Fibroblast of peridontal ligament (primary cell): ENCODE results near the gene MGST3.
"Not testable (repeated sequence)": the region's sequence is repeated elsewhere in the genome, so short reads cannot be mapped to it uniquely, and the experiment has no call there.

Experiments
- DNase-seq: peaks from one replicate; pipeline ENCODE4 v3.0.0-alpha.2; 2010; ENCODE audit errors: extremely low read depth

MGST3 gene

GRCh38 chr1:165629151-165629550 lies 1.9 kb upstream of the MGST3 start:
- no peak for DNase-seq

- DNase-seq, result no peak
Observed at GRCh38 chr1:165629848-165630628, 996 bp upstream of the MGST3 start.

DNA sequence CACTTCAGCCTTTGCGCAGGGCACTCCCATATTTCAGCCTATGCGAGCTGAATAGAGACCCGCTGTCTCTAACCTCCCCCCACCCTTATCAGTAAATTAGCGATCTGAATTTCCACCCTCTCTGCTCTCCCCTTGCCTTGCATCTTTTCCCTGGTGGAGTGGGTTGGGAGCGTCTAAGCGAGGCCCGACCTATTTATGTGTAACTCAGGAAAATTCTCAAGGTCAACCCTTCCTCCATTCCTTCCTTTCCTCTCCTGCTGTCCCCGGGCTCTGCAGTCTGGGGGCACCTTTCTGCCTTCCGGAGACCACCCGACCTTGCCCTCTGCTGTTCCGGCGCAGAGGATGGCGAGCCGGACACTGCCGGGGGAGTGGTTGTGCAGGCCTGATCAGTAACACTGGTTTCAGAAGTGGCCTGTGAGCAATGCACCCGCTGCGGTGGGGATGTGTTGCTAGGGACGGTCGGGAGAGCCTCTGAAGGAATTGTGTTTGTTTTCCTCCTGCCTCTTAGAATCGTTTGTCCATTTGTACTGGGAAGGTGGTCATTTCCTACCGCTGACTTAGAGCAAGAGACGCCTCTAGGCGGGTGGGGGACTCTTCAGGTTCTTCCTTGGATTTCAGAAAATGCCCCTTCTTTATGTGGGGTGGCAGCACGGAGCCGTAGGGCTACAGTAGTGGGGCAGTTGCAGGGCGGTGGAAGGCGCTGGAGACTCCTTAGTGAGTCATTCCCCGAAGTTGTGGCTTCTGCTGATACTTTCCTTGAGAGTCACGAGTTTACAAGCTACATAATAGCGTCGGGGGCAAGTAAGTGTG lies 513 bp downstream of the MGST3 start:
- DNase-seq, result peak; percentile 86

- no peak for DNase-seq
Observed at GRCh38 chr1:165632152-165632469, 1.1 kb downstream of the MGST3 start.

DNA sequence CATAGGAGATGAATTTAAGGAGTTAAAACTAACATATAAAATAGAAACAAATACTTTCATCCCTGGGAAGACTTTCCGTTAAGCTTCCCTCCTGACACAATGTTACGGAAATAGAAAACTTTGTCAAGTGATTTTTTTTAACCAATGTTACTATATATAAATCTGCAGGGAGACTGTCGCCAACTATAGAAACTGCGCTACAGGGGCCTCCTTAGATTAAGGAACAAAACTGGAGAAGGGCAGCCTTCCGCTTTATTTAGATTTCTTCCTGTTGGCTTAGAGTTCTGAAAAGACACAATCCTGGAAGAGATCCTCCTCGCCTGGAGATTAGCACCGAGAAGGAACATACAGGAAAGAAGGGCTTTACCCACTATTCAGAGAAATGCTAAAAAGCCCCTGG lies 1.5 kb downstream of the MGST3 start:
- DNase-seq, result peak; percentile 17

DNA sequence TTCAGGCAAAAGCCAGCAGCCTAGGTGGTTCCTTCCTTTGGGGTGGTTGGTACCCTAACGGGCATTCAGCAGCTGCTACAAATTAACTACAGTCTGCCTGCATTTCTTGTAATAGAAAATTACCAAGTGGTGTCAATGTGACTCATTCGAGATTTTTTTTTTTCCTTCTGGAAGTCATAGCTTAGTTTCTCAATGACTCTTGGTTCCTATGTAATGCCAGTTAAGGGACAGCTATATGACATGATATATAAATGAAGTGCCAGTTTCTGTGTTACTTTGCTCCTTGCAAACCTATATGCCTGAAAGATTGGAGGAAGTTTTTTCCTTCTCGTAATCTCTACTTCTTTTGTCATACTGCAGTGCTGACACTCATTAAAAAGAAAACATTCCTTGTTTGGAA lies 2.6 kb downstream of the MGST3 start:
- peak; percentile 60 for DNase-seq

- DNase-seq, result no peak
Observed at GRCh38 chr1:165634154-165634921, 3.3 kb downstream of the MGST3 start.

DNA sequence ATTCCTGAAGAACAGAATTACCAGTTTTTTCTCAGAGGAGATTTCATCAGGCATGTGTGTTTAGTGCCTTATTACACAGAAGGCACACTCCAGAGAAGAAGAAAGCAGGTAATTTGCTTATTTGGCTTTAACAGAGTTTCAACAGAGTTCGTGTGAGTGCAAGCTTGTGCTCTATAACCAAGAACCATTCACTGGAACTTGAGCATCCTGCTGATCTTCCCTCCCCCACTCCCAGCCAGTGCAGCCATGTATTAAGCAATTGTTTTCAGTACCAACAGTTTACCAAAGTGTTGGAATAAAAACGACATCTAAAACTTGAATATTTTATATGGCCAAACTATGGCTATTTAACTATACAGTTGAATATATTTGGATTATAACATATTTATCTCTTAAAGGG lies 4.3 kb downstream of the MGST3 start:
- peak; percentile 16 for DNase-seq

DNA sequence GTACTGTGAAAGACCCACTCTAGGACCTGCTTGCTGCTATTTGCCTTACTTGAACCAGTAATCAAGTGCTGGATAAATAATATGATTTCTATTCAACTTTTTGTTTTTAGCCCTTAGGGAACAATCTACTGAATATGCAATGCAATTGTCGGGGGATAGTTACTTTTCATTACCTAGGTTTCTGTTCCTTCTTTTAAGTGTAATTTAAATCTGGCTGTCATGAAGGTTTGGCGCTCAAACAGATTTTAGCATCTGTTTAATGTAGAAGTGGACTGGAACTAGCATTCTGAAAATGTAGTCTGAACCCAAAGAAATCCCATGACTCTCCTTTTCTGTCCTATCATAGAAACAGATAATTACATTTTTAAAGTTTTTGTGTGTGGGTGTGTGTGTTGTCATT lies 4.8 kb downstream of the MGST3 start:
- DNase-seq, result no peak

- peak; percentile 68 for DNase-seq
Observed at GRCh38 chr1:165637427-165637826, 6.4 kb downstream of the MGST3 start.

GRCh38 chr1:165638211-165638610 lies 7.2 kb downstream of the MGST3 start:
- DNase-seq, result not testable (repeated sequence)

GRCh38 chr1:165639821-165640623 lies 9.0 kb downstream of the MGST3 start:
- DNase-seq, result no peak

DNA sequence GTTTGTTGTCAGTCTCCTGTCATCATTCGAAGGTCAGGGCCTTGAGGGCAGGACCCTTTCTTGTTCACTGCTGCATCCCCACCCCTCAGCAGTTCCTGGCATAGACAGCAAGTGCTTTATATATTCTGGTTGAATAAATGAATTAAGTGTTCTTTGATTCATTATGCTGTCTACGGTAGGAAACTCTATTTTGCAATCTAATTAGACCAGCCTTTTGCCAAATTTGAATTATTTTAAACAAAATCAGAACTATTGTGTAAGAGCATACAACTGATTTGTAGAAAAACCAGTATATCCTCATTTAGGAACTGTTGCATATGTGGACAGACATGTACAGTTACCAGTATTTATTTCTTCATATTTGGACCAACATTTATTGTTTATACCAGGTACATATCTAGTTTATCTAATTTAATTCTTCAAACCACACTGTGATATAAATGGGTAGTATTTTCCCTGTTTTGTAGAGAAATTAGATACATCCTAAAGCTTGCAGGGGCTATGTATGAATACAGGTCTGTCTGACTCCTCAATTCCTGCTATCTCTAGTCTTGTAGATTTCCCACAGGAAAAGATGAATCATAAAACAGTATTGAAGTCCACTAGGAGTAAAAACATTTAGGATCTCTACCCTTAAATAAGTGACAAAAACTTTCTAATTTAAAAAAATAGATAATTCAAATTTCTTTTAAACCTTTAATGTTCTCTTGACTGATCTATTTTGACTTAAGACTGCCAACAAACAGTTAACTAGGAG lies 10.4 kb downstream of the MGST3 start:
- no peak for DNase-seq

- DNase-seq, result no peak
Observed at GRCh38 chr1:165644064-165644735, 13.2 kb downstream of the MGST3 start.

DNA sequence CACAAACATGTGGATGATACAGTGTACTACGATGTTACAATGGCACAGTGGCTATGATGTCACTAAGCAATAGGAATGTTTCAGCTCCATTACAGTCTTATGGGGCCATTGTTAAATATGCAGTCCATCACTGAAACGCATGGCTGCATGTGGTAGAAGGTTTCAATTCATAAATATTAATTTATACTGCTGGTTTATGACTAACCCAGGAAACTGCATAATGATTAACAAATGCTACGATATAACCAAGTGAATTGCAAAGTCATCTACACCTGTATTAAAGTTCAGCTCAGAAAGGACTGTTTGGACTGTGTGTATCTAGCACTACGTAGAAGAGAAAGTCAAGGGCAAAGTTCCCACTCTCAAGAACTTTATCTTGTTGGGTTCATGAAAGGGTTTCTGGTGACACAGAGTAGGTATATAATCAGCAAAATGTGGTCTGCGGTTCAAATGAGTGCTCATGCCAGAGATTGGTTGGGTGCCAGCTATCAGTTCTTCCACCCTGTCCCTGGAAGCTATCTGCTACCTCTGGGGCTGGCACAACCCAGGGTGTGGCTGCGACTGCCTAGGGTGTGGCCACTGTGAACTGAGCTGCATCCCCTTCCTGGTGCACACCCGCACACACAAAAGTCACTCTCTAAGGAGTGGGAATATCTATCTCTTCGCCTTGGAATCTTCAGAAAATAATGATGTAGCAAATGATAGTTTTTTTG lies 14.8 kb downstream of the MGST3 start:
- DNase-seq, result no peak

DNA sequence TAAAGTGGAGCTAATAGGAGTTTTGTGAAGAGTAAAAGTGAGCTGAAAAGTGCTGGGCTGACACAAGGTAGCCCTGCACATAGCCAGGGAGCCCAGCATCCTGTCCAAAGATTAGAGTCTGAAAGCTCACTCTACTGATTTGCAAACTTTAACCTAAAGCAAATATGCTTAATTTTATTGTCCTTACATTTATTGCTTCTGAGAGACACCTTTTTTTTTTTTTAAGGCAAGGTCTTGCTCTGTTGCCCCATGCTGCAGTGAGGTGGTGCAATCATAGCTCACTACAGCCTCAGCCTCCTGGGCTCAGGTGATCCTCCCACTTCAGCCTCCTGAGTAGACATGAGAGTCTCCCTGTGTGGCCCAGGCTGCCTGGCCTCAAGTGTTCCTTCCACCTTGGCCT lies 16.5 kb downstream of the MGST3 start:
- DNase-seq, result no peak

DNA sequence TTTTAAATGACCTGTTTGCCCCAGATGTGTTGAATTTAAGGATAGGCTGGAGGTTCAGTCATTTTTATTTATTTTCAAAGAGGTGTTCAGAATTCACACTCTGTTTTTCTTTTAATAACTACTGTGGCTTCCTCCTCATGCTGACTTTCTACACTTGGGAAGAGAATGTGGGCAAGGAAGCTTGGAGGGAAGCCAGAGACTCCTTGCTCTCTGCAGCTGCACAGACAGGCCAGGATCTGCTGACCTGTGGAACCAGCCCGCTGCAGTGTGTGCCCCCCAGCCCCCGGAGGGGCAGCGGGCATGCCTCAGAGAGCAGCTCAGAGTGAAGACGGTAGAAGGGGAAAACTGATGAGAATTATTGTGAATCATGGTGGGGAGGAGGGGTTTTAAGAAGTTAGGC lies 16.9 kb downstream of the MGST3 start:
- DNase-seq, result no peak

DNA sequence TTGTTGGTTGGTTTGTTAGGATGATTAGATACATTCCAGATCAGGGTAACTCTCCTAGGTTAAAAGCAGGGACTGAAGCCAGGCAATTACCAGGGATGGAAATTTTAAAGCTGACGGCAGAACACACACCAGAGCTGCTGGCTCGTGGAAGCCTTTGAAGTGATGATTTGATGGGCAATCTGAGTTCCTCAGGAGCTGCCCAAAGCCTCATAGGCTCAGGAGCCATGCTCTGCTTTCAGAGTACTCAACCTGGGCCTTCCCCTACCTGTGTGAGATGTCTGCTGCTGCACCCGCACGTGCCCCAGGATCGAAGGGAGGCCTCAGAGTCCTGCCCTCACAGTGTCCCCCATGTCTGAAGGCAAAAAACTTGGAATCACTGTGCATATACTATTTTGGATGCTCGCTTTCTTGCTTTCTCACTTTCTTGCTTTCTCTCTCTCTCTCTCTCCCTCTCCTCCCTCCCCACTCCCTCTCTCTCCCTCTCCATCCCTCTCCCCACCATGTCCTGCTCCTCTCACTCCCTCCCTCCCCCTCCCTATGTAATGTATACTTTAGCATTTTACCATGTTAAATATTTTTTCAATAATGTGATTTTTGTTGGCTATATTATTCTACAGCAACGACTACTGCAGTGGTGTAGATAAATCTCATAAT lies 18.0 kb downstream of the MGST3 start:
- no peak for DNase-seq

- DNase-seq, result no peak
Observed at GRCh38 chr1:165650981-165651625, 20.1 kb downstream of the MGST3 start.
